Natural killer cell (primary cell): ENCODE results near the gene MED1. TPM values are rescaled to one million over a fixed set of nuclear protein-coding genes. Genes with fewer than 3 reads are reported as not detected.

Source experiments
- ATAC-seq, 3 donors: fragments of 150-1000 bp in 2 of 3; fragments of 200-7000 bp in 1 of 3; cut with Tn5 transposase; 1 replicate in 1 of 3; 2 replicates in 2 of 3; pipeline ENCODE4 v1.10.0; 2021; ENCODE audit warnings: mild to moderate bottlenecking in 2 of 3, moderate library complexity in 2 of 3
- DNase-seq, 2 donors: peaks; one replicate each; pipeline versions ENCODE4 v3.0.0 to v3.0.0-alpha.2; 2013 to 2021; ENCODE audit warnings: mixed read lengths in 1 of 2
- H3K27ac ChIP-seq: one replicate; pipeline ENCODE4 v1.5.1; 2013; ENCODE audit warnings: mild to moderate bottlenecking, low read length
- H3K27me3 ChIP-seq: one replicate; pipeline ENCODE4 v1.6.1; 2013; ENCODE audit warnings: low read length; ENCODE audit not compliant: control insufficient read depth, insufficient read depth
- H3K36me3 ChIP-seq: one replicate; pipeline ENCODE4 v1.6.1; 2013; ENCODE audit warnings: low read length; ENCODE audit not compliant: control insufficient read depth, insufficient read depth
- H3K4me1 ChIP-seq: one replicate; pipeline ENCODE4 v1.6.1; 2013; ENCODE audit warnings: low read length; ENCODE audit not compliant: control insufficient read depth, insufficient read depth
- H3K4me3 ChIP-seq: one replicate; pipeline ENCODE4 v1.5.1; 2013; ENCODE audit warnings: low read length
- H3K9me3 ChIP-seq: one replicate; pipeline ENCODE4 v1.6.1; 2013; ENCODE audit warnings: low read length; ENCODE audit not compliant: control insufficient read depth, insufficient read depth
- H3K27ac Mint-ChIP-seq, 2 donors: one replicate each; pipeline ENCODE4 v1.8.0; 2022; ENCODE audit warnings: mild to moderate bottlenecking in 2 of 2, mixed read lengths in 2 of 2, moderate library complexity in 1 of 2
- H3K27me3 Mint-ChIP-seq, 2 donors: one replicate each; pipeline ENCODE4 v1.8.0; 2022; ENCODE audit warnings: low read depth in 2 of 2, mixed read lengths in 2 of 2
- H3K36me3 Mint-ChIP-seq: one replicate; pipeline ENCODE4 v1.8.0; 2022; ENCODE audit warnings: mixed read lengths
- H3K4me1 Mint-ChIP-seq, 2 donors: one replicate each; pipeline ENCODE4 v1.8.0; 2022; ENCODE audit warnings: mixed read lengths in 2 of 2
- H3K4me3 Mint-ChIP-seq: one replicate; pipeline ENCODE4 v1.8.0; 2022; ENCODE audit warnings: mild to moderate bottlenecking, moderate library complexity, mixed read lengths
- H3K9me3 Mint-ChIP-seq, 2 donors: one replicate each; pipeline ENCODE4 v1.8.0; 2022; ENCODE audit warnings: mixed read lengths in 2 of 2
- whole genome bisulfite sequencing: methylation state at CpG from one replicate; pipeline ENCODE4 v1.1.7; 2013; ENCODE audit warnings: missing lambda C conversion rate; ENCODE audit not compliant: insufficient coverage; 5-methylcytosine and 5-hydroxymethylcytosine counted together
- intact Hi-C: fragments of 100-400 bp; cut with micrococcal nuclease; formaldehyde crosslinking; loops from one replicate; pipeline ENCODE4 v1.14.2; 2022
- total RNA-seq, 4 donors: library from RNA; stranded (reverse); fragments of 120-200 nt in 1 of 4; gene quantifications; one replicate each; pipeline versions ENCODE4 v1.2.3 to v1.2.4, GENCODE V29; 2013 to 2022
- TF ChIP-seq, protein P1 (sequence below): fragments of 200-600 bp; IDR thresholded peaks from one replicate; pipeline ENCODE4 v1.8.0; 2022; ENCODE audit warnings: antibody characterized with exemption

The MED1 gene
- total RNA-seq, 3 donors from 2014 or later (not counting 1 experiment from before 2014, with no cell fraction given) = 44.3 to 63.8 (median 53.4) TPM

DNA sequence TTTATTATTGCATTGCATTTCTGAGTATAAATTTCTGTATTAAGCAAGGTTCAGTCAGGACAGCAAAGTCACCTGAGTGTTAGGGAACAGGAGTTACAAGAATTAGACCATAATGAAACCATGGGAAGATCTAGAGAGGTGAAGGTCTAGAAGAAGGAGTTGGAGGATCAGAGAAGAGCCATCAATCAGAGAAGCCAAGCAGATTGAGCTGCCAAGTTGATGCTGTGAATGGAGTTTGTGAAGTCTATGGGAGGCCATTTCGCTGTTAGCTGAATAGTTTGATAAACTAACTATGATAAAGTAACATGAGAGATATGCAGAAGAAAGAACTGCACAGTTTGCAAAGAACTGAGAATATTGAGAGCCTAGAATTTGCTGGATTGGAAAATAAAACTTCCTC lies 90.0 kb downstream of the MED1 start:
- ATAC-seq (no peak), DNase-seq (no peak)
- H3K4me1 Mint-ChIP-seq = peaks cover 12 to 31% of the 10 kb centered on the region in 2 donors
- TF ChIP-seq, protein P1, sequence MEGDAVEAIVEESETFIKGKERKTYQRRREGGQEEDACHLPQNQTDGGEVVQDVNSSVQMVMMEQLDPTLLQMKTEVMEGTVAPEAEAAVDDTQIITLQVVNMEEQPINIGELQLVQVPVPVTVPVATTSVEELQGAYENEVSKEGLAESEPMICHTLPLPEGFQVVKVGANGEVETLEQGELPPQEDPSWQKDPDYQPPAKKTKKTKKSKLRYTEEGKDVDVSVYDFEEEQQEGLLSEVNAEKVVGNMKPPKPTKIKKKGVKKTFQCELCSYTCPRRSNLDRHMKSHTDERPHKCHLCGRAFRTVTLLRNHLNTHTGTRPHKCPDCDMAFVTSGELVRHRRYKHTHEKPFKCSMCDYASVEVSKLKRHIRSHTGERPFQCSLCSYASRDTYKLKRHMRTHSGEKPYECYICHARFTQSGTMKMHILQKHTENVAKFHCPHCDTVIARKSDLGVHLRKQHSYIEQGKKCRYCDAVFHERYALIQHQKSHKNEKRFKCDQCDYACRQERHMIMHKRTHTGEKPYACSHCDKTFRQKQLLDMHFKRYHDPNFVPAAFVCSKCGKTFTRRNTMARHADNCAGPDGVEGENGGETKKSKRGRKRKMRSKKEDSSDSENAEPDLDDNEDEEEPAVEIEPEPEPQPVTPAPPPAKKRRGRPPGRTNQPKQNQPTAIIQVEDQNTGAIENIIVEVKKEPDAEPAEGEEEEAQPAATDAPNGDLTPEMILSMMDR = no peak
- H3K27me3 Mint-ChIP-seq = no peaks in the 10 kb centered on the region
- Histone ChIP-seq H3K27me3 (no peaks in the 10 kb centered on the region), H3K36me3 (no peaks in the 10 kb centered on the region), H3K4me1 (no peaks in the 10 kb centered on the region), H3K4me3 (no peak overlapping the region), H3K27ac (no peak overlapping the region), H3K9me3 (no peaks in the 10 kb centered on the region)
- WGBS = 94% methylated on average over 1 of the region's 1 CpG
- no peak overlapping the region for H3K4me3 Mint-ChIP-seq
- no peak overlapping the region for H3K27ac Mint-ChIP-seq
- H3K36me3 Mint-ChIP-seq = no peaks in the 10 kb centered on the region
- no peaks in the 10 kb centered on the region for H3K9me3 Mint-ChIP-seq
- intact Hi-C loops = no loop called here

DNA sequence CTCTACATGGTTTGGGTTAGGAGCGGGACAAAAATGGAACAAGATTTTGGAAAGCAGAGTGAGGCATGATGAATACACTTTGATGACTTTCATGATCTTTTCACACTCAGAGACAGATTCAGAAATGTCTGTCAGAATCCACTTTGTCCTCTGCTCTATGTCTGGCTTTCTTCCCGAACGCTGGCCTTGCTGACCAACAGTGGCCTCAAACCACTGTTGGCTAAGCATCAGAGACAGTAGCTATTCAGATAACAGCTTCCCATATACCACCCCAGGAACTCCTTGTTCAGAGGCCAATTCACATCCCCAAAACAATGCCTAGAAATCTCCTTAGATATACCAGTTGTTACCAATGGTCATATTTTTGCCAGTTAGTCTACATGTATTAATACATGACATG lies 90.5 kb downstream of the MED1 start:
- ATAC-seq = no peak
- intact Hi-C loops = no loop called here
- H3K4me3 Mint-ChIP-seq = no peak overlapping the region
- no peaks in the 10 kb centered on the region for H3K36me3 ChIP-seq
- 93% methylated on average over 3 of the region's 3 CpGs for WGBS
- H3K9me3 ChIP-seq = no peaks in the 10 kb centered on the region
- H3K27me3 ChIP-seq = no peaks in the 10 kb centered on the region
- TF ChIP-seq, protein P1 = no peak
- no peaks in the 10 kb centered on the region for H3K9me3 Mint-ChIP-seq
- no peak overlapping the region for H3K4me3 ChIP-seq
- no peak overlapping the region for H3K27ac ChIP-seq
- no peaks in the 10 kb centered on the region for H3K36me3 Mint-ChIP-seq
- H3K4me1 Mint-ChIP-seq = peaks cover 12 to 26% of the 10 kb centered on the region in 2 donors
- H3K4me1 ChIP-seq = no peaks in the 10 kb centered on the region
- H3K27me3 Mint-ChIP-seq = no peaks in the 10 kb centered on the region
- no peak for DNase-seq
- no peak overlapping the region for H3K27ac Mint-ChIP-seq

DNA sequence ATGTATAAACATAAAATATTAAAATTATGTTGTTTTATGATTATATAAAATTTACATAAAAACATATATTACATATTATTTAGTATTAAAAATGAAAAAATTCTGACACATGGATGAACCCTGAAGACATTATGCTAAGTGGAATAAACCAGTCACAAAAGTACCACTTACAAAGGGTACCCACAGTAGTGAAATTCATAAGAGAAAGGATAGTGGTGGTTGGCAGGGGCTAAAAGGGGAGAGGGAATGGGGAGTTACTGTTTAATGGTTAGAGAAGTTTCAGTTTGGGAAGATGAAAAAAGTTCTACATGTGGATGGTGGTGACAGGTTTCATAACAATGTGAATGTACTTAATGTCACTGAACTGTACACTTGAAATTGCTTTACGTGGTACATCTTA lies 91.1 kb downstream of the MED1 start:
- ATAC-seq (no peak), DNase-seq (no peak)
- H3K4me1 Mint-ChIP-seq = peaks cover 12 to 25% of the 10 kb centered on the region in 2 donors
- no peaks in the 10 kb centered on the region for H3K27me3 Mint-ChIP-seq
- no peaks in the 10 kb centered on the region for H3K9me3 ChIP-seq
- no peaks in the 10 kb centered on the region for H3K36me3 ChIP-seq
- no peaks in the 10 kb centered on the region for H3K27me3 ChIP-seq
- no peaks in the 10 kb centered on the region for H3K4me1 ChIP-seq
- H3K27ac Mint-ChIP-seq = no peak overlapping the region
- no peaks in the 10 kb centered on the region for H3K36me3 Mint-ChIP-seq
- no peaks in the 10 kb centered on the region for H3K9me3 Mint-ChIP-seq
- no peak overlapping the region for H3K4me3 Mint-ChIP-seq
- no peak overlapping the region for H3K4me3 ChIP-seq
- intact Hi-C loops = no loop called here
- no CpG with 5 or more reads among the region's 1 CpG for WGBS
- no peak overlapping the region for H3K27ac ChIP-seq
- TF ChIP-seq, protein P1 = no peak

DNA sequence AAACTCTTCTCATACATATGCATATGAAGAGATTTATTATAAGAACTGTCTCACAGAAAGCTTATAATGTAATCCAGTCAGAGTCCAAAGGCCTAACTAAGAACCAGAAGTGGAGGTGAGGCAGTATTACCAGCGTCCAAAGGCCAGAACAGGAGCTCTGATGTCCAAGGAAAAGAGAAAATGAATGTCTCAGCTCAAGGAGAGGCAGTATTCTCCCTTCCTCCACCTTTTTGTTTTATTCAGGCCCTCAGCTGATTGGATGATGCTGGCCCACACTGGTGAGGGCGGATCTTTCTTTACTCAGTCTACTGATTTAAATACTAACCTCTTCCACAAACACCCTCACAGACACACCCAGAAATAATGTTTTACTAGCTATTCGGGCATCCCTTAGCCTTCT lies 93.1 kb downstream of the MED1 start:
- Histone ChIP-seq H3K27me3 (no peaks in the 10 kb centered on the region), H3K27ac (no peak overlapping the region), H3K4me3 (no peak overlapping the region), H3K4me1 (no peaks in the 10 kb centered on the region), H3K36me3 (no peaks in the 10 kb centered on the region), H3K9me3 (no peaks in the 10 kb centered on the region)
- TF ChIP-seq, protein P1 = no peak
- DNase-seq = no peak
- H3K36me3 Mint-ChIP-seq = no peaks in the 10 kb centered on the region
- no peak for ATAC-seq
- peaks cover 12 to 32% of the 10 kb centered on the region in 2 donors for H3K4me1 Mint-ChIP-seq
- H3K27me3 Mint-ChIP-seq = no peaks in the 10 kb centered on the region
- WGBS = 82% methylated on average over 3 of the region's 3 CpGs
- intact Hi-C loops = no loop called here
- no peak overlapping the region for H3K4me3 Mint-ChIP-seq
- H3K9me3 Mint-ChIP-seq = no peaks in the 10 kb centered on the region
- H3K27ac Mint-ChIP-seq = no peak overlapping the region
